ENCODE data around the gene SPHK1.
A peak's percentile ranks its signal among the peaks of the same experiment; 100 is the strongest.

SPHK1 gene

GRCh38 chr17:76426853-76427252 lies 42.4 kb downstream of the SPHK1 start:
- no peak overlapping the region for H3K27ac ChIP-seq (ENCODE audit: low read depth, low read length)
- no peak overlapping the region for H3K9ac ChIP-seq (ENCODE audit: low read length)
- no peak overlapping the region for H2AFZ ChIP-seq (ENCODE audit: insufficient read depth, low read length, poor library complexity)
- H2BK5ac ChIP-seq (ENCODE audit: low read depth, low read length, poor library complexity), result no peak overlapping the region
- H3K4me3 ChIP-seq (ENCODE audit: low read depth, low read length), result no peak overlapping the region
- no peaks in the 10 kb centered on the region for H3K27me3 ChIP-seq (ENCODE audit: insufficient read depth, low read length)
- no peaks in the 10 kb centered on the region for H3K79me2 ChIP-seq (ENCODE audit: control insufficient read depth, insufficient read depth, low read length, poor library complexity)
- H2AK5ac ChIP-seq (ENCODE audit: low read length), result no peak overlapping the region
- H3K9me3 ChIP-seq (ENCODE audit: insufficient read depth, low read depth, low read length), result peaks cover 2% of the 10 kb centered on the region
- no peak overlapping the region for H4K12ac ChIP-seq (ENCODE audit: low read depth, low read length)
- no peak overlapping the region for H3K23ac ChIP-seq (ENCODE audit: low read length)
- H4K8ac ChIP-seq (ENCODE audit: low read depth, low read length), result no peak overlapping the region
- no peak overlapping the region for H2BK120ac ChIP-seq (ENCODE audit: insufficient read depth, low read length, poor library complexity)
- H3K4ac ChIP-seq (ENCODE audit: low read depth, low read length), result no peak overlapping the region
- no peaks in the 10 kb centered on the region for H3K36me3 ChIP-seq (ENCODE audit: control insufficient read depth in 1 of 2, insufficient read depth in 2 of 2, low read length in 2 of 2)
- no peaks in the 10 kb centered on the region for H3K79me1 ChIP-seq (ENCODE audit: low read length)
- no peaks in the 10 kb centered on the region for H3K4me1 ChIP-seq (ENCODE audit: control insufficient read depth in 1 of 2, insufficient read depth in 2 of 2, low read length in 2 of 2)
- H4K91ac ChIP-seq (ENCODE audit: low read depth, low read length), result no peak overlapping the region
- no peak overlapping the region for H2BK12ac ChIP-seq (ENCODE audit: low read length)
- DNase-seq, result peak in 1 of 2 donors; percentile 12
- no peak overlapping the region for H3K14ac ChIP-seq (ENCODE audit: low read length)
- WGBS (ENCODE audit: extremely low coverage, insufficient coverage, insufficient read length), result no CpG with 5 or more reads among the region's 3 CpGs
- no peak overlapping the region for H3K4me2 ChIP-seq (ENCODE audit: low read length)
- H3K18ac ChIP-seq (ENCODE audit: low read length), result no peak overlapping the region

- Histone ChIP-seq H2AFZ (ENCODE audit: insufficient read depth, low read length, poor library complexity) (no peak overlapping the region), H3K4me1 (ENCODE audit: control insufficient read depth in 1 of 2, insufficient read depth in 2 of 2, low read length in 2 of 2) (no peaks in the 10 kb centered on the region), H3K14ac (ENCODE audit: low read length) (no peak overlapping the region), H2BK120ac (ENCODE audit: insufficient read depth, low read length, poor library complexity) (no peak overlapping the region), H4K91ac (ENCODE audit: low read depth, low read length) (no peak overlapping the region), H2AK5ac (ENCODE audit: low read length) (no peak overlapping the region), H3K79me2 (ENCODE audit: control insufficient read depth, insufficient read depth, low read length, poor library complexity) (no peaks in the 10 kb centered on the region), H3K4me3 (ENCODE audit: low read depth, low read length) (no peak overlapping the region), H2BK12ac (ENCODE audit: low read length) (no peak overlapping the region), H3K4me2 (ENCODE audit: low read length) (no peak overlapping the region), H4K12ac (ENCODE audit: low read depth, low read length) (no peak overlapping the region), H3K27ac (ENCODE audit: low read depth, low read length) (no peak overlapping the region), H3K79me1 (ENCODE audit: low read length) (no peaks in the 10 kb centered on the region), H3K9ac (ENCODE audit: low read length) (no peak overlapping the region), H3K36me3 (ENCODE audit: control insufficient read depth in 1 of 2, insufficient read depth in 2 of 2, low read length in 2 of 2) (no peaks in the 10 kb centered on the region), H3K27me3 (ENCODE audit: insufficient read depth, low read length) (no peaks in the 10 kb centered on the region), H3K23ac (ENCODE audit: low read length) (no peak overlapping the region), H2BK5ac (ENCODE audit: low read depth, low read length, poor library complexity) (no peak overlapping the region), H3K18ac (ENCODE audit: low read length) (no peak overlapping the region), H4K8ac (ENCODE audit: low read depth, low read length) (no peak overlapping the region), H3K9me3 (ENCODE audit: insufficient read depth, low read depth, low read length) (peaks cover 2% of the 10 kb centered on the region), H3K4ac (ENCODE audit: low read depth, low read length) (no peak overlapping the region)
- no CpG with 5 or more reads among the region's 8 CpGs for WGBS (ENCODE audit: extremely low coverage, insufficient coverage, insufficient read length)
- DNase-seq, result peak in 1 of 2 donors; percentile 6
Observed at GRCh38 chr17:76427501-76428231, 43.3 kb downstream of the SPHK1 start.

GRCh38 chr17:76428511-76428910 lies 44.1 kb downstream of the SPHK1 start:
- no peak overlapping the region for H3K9ac ChIP-seq (ENCODE audit: low read length)
- H3K4me1 ChIP-seq (ENCODE audit: control insufficient read depth in 1 of 2, insufficient read depth in 2 of 2, low read length in 2 of 2), result no peaks in the 10 kb centered on the region
- no peak overlapping the region for H2BK120ac ChIP-seq (ENCODE audit: insufficient read depth, low read length, poor library complexity)
- no peak for DNase-seq
- WGBS (ENCODE audit: extremely low coverage, insufficient coverage, insufficient read length), result no CpG with 5 or more reads among the region's 1 CpG
- no peak overlapping the region for H2AK5ac ChIP-seq (ENCODE audit: low read length)
- no peaks in the 10 kb centered on the region for H3K79me2 ChIP-seq (ENCODE audit: control insufficient read depth, insufficient read depth, low read length, poor library complexity)
- no peak overlapping the region for H3K4me3 ChIP-seq (ENCODE audit: low read depth, low read length)
- H3K14ac ChIP-seq (ENCODE audit: low read length), result no peak overlapping the region
- no peak overlapping the region for H3K23ac ChIP-seq (ENCODE audit: low read length)
- H4K12ac ChIP-seq (ENCODE audit: low read depth, low read length), result no peak overlapping the region
- H4K8ac ChIP-seq (ENCODE audit: low read depth, low read length), result no peak overlapping the region
- H3K36me3 ChIP-seq (ENCODE audit: control insufficient read depth in 1 of 2, insufficient read depth in 2 of 2, low read length in 2 of 2), result no peaks in the 10 kb centered on the region
- no peak overlapping the region for H3K18ac ChIP-seq (ENCODE audit: low read length)
- no peak overlapping the region for H2AFZ ChIP-seq (ENCODE audit: insufficient read depth, low read length, poor library complexity)
- no peaks in the 10 kb centered on the region for H3K9me3 ChIP-seq (ENCODE audit: insufficient read depth, low read depth, low read length)
- no peak overlapping the region for H2BK5ac ChIP-seq (ENCODE audit: low read depth, low read length, poor library complexity)
- no peaks in the 10 kb centered on the region for H3K27me3 ChIP-seq (ENCODE audit: insufficient read depth, low read length)
- H3K4me2 ChIP-seq (ENCODE audit: low read length), result no peak overlapping the region
- no peak overlapping the region for H3K27ac ChIP-seq (ENCODE audit: low read depth, low read length)
- no peak overlapping the region for H2BK12ac ChIP-seq (ENCODE audit: low read length)
- H3K4ac ChIP-seq (ENCODE audit: low read depth, low read length), result no peak overlapping the region
- H3K79me1 ChIP-seq (ENCODE audit: low read length), result no peaks in the 10 kb centered on the region
- no peak overlapping the region for H4K91ac ChIP-seq (ENCODE audit: low read depth, low read length)

GRCh38 chr17:76431509-76431908 lies 47.1 kb downstream of the SPHK1 start:
- H3K9ac ChIP-seq (ENCODE audit: low read length), result no peak overlapping the region
- no peak overlapping the region for H2BK12ac ChIP-seq (ENCODE audit: low read length)
- no peaks in the 10 kb centered on the region for H3K79me1 ChIP-seq (ENCODE audit: low read length)
- H2BK5ac ChIP-seq (ENCODE audit: low read depth, low read length, poor library complexity), result no peak overlapping the region
- H3K36me3 ChIP-seq (ENCODE audit: control insufficient read depth in 1 of 2, insufficient read depth in 2 of 2, low read length in 2 of 2), result no peaks in the 10 kb centered on the region
- no peak overlapping the region for H4K91ac ChIP-seq (ENCODE audit: low read depth, low read length)
- no peak overlapping the region for H3K27ac ChIP-seq (ENCODE audit: low read depth, low read length)
- no peaks in the 10 kb centered on the region for H3K4me1 ChIP-seq (ENCODE audit: control insufficient read depth in 1 of 2, insufficient read depth in 2 of 2, low read length in 2 of 2)
- no peak overlapping the region for H3K23ac ChIP-seq (ENCODE audit: low read length)
- H2BK120ac ChIP-seq (ENCODE audit: insufficient read depth, low read length, poor library complexity), result no peak overlapping the region
- H2AK5ac ChIP-seq (ENCODE audit: low read length), result no peak overlapping the region
- no peaks in the 10 kb centered on the region for H3K27me3 ChIP-seq (ENCODE audit: insufficient read depth, low read length)
- peaks cover 1% of the 10 kb centered on the region for H3K79me2 ChIP-seq (ENCODE audit: control insufficient read depth, insufficient read depth, low read length, poor library complexity)
- WGBS (ENCODE audit: extremely low coverage, insufficient coverage, insufficient read length), result no CpG with 5 or more reads among the region's 2 CpGs
- H2AFZ ChIP-seq (ENCODE audit: insufficient read depth, low read length, poor library complexity), result no peak overlapping the region
- no peak for DNase-seq
- no peak overlapping the region for H4K8ac ChIP-seq (ENCODE audit: low read depth, low read length)
- peaks cover 5% of the 10 kb centered on the region for H3K9me3 ChIP-seq (ENCODE audit: insufficient read depth, low read depth, low read length)
- no peak overlapping the region for H3K18ac ChIP-seq (ENCODE audit: low read length)
- no peak overlapping the region for H3K14ac ChIP-seq (ENCODE audit: low read length)
- H4K12ac ChIP-seq (ENCODE audit: low read depth, low read length), result no peak overlapping the region
- no peak overlapping the region for H3K4me2 ChIP-seq (ENCODE audit: low read length)
- no peak overlapping the region for H3K4ac ChIP-seq (ENCODE audit: low read depth, low read length)
- H3K4me3 ChIP-seq (ENCODE audit: low read depth, low read length), result no peak overlapping the region

All from trophoblast cell (in vitro differentiated cells and primary cell).